OCI-LY1 (cell line): ENCODE results near the gene TMEM138.

ENCODE experiments used
- H2AFZ ChIP-seq: fragments of 200-600 bp; sonication (generic), shearing (Covaris generic); 2 replicates; pipeline ENCODE4 v1.6.0; 2014; ENCODE audit warnings: antibody characterized with exemption, mild to moderate bottlenecking, low read length
- H3F3A ChIP-seq: fragments of 200-600 bp; sonication (generic), shearing (Covaris generic); 2 replicates; pipeline ENCODE4 v1.6.0; 2014; ENCODE audit warnings: mild to moderate bottlenecking, antibody characterized with exemption, low read length, moderate library complexity; ENCODE audit not compliant: insufficient read depth
- H3K27ac ChIP-seq: fragments of 200-600 bp; sonication (generic); 2 replicates; pipeline ENCODE4 v1.5.1; 2014; ENCODE audit warnings: low read length, mixed run types, mild to moderate bottlenecking, low read depth; ENCODE audit not compliant: poor library complexity, severe bottlenecking
- H3K27me3 ChIP-seq: fragments of 200-600 bp; sonication (generic); 2 replicates; pipeline ENCODE4 v1.6.0; 2014; ENCODE audit warnings: antibody characterized with exemption, mild to moderate bottlenecking, low read length, moderate library complexity; ENCODE audit not compliant: insufficient read depth
- H3K36me3 ChIP-seq: fragments of 200-600 bp; sonication (generic); 2 replicates; pipeline ENCODE4 v1.6.1; 2014; ENCODE audit warnings: mild to moderate bottlenecking, antibody characterized with exemption, low read length, moderate library complexity, mixed read lengths; ENCODE audit not compliant: insufficient read depth
- H3K4me1 ChIP-seq: fragments of 200-600 bp; sonication (generic); 2 replicates; pipeline ENCODE4 v1.5.1; 2014; ENCODE audit warnings: mild to moderate bottlenecking, low read length, moderate library complexity; ENCODE audit not compliant: insufficient read depth, severe bottlenecking
- H3K4me2 ChIP-seq: fragments of 200-600 bp; sonication (generic), shearing (Covaris generic); 2 replicates; pipeline ENCODE4 v1.6.1; 2014; ENCODE audit warnings: low read length
- H3K4me3 ChIP-seq: fragments of 200-600 bp; sonication (generic); 2 replicates; pipeline ENCODE4 v1.5.1; 2014; ENCODE audit warnings: low read length, low read depth, mild to moderate bottlenecking, mixed read lengths; ENCODE audit not compliant: poor library complexity, severe bottlenecking
- H3K79me2 ChIP-seq: fragments of 200-600 bp; shearing (Covaris generic); 2 replicates; pipeline ENCODE4 v1.6.1; 2016; ENCODE audit warnings: mixed run types, low read length, mixed read lengths; ENCODE audit not compliant: insufficient read depth
- H3K9ac ChIP-seq: fragments of 200-600 bp; sonication (generic), shearing (Covaris generic); 2 replicates; pipeline ENCODE4 v1.6.1; 2014; ENCODE audit warnings: mild to moderate bottlenecking, low read length, mixed read lengths
- H3K9me2 ChIP-seq: fragments of 200-600 bp; sonication (generic), shearing (Covaris generic); 2 replicates; pipeline ENCODE4 v1.6.1; 2014; ENCODE audit warnings: low read depth, mild to moderate bottlenecking, low read length, mixed read lengths
- H3K9me3 ChIP-seq: fragments of 200-600 bp; shearing (Covaris generic); 2 replicates; pipeline ENCODE4 v1.6.1; 2014; ENCODE audit warnings: low read length, mixed read lengths
- H4K20me1 ChIP-seq: fragments of 200-600 bp; sonication (generic), shearing (Covaris generic); 2 replicates; pipeline ENCODE4 v1.6.0; 2016; ENCODE audit warnings: mild to moderate bottlenecking, low read length; ENCODE audit not compliant: insufficient read depth
- EZH2 ChIP-seq: fragments of 200-600 bp; sonication (generic), shearing (Covaris generic); IDR thresholded peaks from 2 replicates; pipeline ENCODE4 v1.8.0; 2017; ENCODE audit warnings: borderline replicate concordance, mixed run types, mild to moderate bottlenecking, antibody characterized with exemption, low read length, moderate library complexity, mixed read lengths
- TF ChIP-seq, protein P1 (sequence below): fragments of 200-600 bp; sonication (generic), shearing (Covaris generic); IDR thresholded peaks from 2 replicates; pipeline ENCODE4 v1.5.1; 2017; ENCODE audit warnings: mild to moderate bottlenecking, antibody characterized with exemption, low read length, moderate library complexity, mixed read lengths

The TMEM138 gene

DNA sequence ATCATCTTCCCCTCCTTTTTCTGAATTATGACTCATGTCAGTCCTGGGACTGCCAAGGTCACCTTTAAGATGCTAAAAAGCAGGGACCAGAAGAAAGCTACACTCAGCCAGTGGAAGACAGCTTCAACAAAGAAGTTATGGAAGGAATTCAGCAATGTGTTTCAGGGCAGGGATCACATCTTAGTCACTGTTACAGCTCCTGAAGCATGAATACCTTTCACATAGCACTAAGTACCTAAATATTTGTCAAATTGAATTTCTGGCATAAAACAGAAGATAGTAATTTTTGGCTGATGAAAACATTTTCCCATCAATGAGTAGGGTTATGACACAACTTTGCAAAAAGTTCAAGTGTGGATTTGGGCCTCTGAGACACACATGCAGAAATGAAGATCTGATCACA is 34.5 kb upstream of the TMEM138 start:
- no peaks in the 10 kb centered on the region for H3K27me3 ChIP-seq
- H4K20me1 ChIP-seq, result no peaks in the 10 kb centered on the region
- H3K9me3 ChIP-seq, result no peaks in the 10 kb centered on the region
- H3K27ac ChIP-seq, result no peak overlapping the region
- H3K79me2 ChIP-seq, result peaks cover 43% of the 10 kb centered on the region
- no peak for TF ChIP-seq EZH2
- TF ChIP-seq, protein P1, sequence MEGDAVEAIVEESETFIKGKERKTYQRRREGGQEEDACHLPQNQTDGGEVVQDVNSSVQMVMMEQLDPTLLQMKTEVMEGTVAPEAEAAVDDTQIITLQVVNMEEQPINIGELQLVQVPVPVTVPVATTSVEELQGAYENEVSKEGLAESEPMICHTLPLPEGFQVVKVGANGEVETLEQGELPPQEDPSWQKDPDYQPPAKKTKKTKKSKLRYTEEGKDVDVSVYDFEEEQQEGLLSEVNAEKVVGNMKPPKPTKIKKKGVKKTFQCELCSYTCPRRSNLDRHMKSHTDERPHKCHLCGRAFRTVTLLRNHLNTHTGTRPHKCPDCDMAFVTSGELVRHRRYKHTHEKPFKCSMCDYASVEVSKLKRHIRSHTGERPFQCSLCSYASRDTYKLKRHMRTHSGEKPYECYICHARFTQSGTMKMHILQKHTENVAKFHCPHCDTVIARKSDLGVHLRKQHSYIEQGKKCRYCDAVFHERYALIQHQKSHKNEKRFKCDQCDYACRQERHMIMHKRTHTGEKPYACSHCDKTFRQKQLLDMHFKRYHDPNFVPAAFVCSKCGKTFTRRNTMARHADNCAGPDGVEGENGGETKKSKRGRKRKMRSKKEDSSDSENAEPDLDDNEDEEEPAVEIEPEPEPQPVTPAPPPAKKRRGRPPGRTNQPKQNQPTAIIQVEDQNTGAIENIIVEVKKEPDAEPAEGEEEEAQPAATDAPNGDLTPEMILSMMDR, result no peak
- no peak overlapping the region for H3K9ac ChIP-seq
- H3K4me3 ChIP-seq, result no peak overlapping the region
- peaks cover 83% of the 10 kb centered on the region for H3K36me3 ChIP-seq
- H3K4me1 ChIP-seq, result peaks cover 18% of the 10 kb centered on the region
- no peaks in the 10 kb centered on the region for H3F3A ChIP-seq
- H3K9me2 ChIP-seq, result no peaks in the 10 kb centered on the region
- no peak overlapping the region for H3K4me2 ChIP-seq
- no peak overlapping the region for H2AFZ ChIP-seq

DNA sequence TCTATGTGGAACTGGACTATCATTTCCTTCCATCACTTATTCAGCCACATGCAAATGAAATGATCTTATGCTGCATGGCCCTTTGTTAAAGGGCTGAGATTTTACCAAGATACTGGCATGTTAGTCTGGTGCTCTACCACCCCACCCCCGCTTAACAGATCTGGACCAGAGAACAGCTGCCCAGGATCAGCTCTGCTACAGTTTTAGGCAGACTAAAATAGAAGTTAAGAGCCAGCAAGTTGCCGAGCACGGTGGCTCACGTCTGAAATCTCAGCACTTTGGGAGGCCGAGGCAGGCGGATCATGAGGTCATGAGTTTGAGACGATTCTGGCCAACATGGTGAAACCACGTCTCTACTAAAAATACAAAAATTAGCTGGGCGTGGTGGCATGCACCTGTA is 33.8 kb upstream of the TMEM138 start:
- no peak overlapping the region for H2AFZ ChIP-seq
- no peaks in the 10 kb centered on the region for H3K9me2 ChIP-seq
- H3K4me3 ChIP-seq, result no peak overlapping the region
- H3K9me3 ChIP-seq, result no peaks in the 10 kb centered on the region
- peaks cover 45% of the 10 kb centered on the region for H3K79me2 ChIP-seq
- no peaks in the 10 kb centered on the region for H3K27me3 ChIP-seq
- no peak overlapping the region for H3K4me2 ChIP-seq
- no peaks in the 10 kb centered on the region for H4K20me1 ChIP-seq
- H3K9ac ChIP-seq, result no peak overlapping the region
- H3K27ac ChIP-seq, result no peak overlapping the region
- TF ChIP-seq, protein P1, result no peak
- TF ChIP-seq EZH2, result no peak
- no peaks in the 10 kb centered on the region for H3F3A ChIP-seq
- peaks cover 76% of the 10 kb centered on the region for H3K36me3 ChIP-seq
- H3K4me1 ChIP-seq, result peaks cover 19% of the 10 kb centered on the region

DNA sequence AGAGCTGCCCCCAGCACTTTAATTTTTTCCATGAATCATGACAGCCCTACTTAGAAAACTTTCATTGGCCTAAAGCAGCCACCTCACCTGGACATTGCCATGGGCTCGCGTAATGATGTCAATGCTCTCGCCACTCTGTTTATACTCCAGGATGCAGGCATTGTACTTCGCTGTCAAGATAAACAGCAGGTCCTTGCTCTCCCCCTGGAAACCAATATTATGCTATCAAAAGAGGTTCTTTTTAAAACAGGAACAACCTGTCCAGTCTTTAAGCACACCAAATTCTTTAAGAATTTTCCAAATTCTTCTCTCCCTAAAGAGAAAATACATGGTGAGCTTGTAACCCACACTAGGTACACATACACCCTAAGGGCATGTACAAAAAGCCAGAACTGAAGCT is 32.3 kb upstream of the TMEM138 start:
- Histone ChIP-seq H4K20me1 (no peaks in the 10 kb centered on the region), H3K4me2 (no peak overlapping the region), H2AFZ (no peak overlapping the region), H3K4me3 (no peak overlapping the region), H3K9ac (no peak overlapping the region), H3K79me2 (peaks cover 45% of the 10 kb centered on the region), H3K4me1 (peaks cover 34% of the 10 kb centered on the region), H3K27me3 (no peaks in the 10 kb centered on the region), H3K9me3 (no peaks in the 10 kb centered on the region), H3K27ac (no peak overlapping the region), H3K9me2 (no peaks in the 10 kb centered on the region), H3K36me3 (peaks cover 61% of the 10 kb centered on the region; the same call in 1 of the 2 replicates), H3F3A (no peaks in the 10 kb centered on the region)
- TF ChIP-seq EZH2, result no peak
- TF ChIP-seq, protein P1, result no peak
